Spinal cord (tissue), 10 donors: ENCODE results near the gene COL16A1. TPM values are rescaled to one million over a fixed set of nuclear protein-coding genes. Genes with fewer than 3 reads are reported as not detected.
A peak's percentile ranks its signal among the peaks of the same experiment; 100 is the strongest.

ENCODE experiments used
- DNase-seq, 6 donors: peaks; one replicate each; pipeline versions ENCODE4 v3.0.0 to v3.0.0-alpha.2; 2013 to 2015; ENCODE audit warnings: low spot score in 6 of 6, low read depth in 4 of 6
- H3K27ac ChIP-seq: one replicate; pipeline ENCODE4 v1.5.1; 2013; ENCODE audit warnings: low read depth, low read length, control low read depth
- H3K27me3 ChIP-seq: one replicate; pipeline ENCODE4 v1.6.1; 2013; ENCODE audit warnings: low read length; ENCODE audit not compliant: control insufficient read depth, insufficient read depth
- H3K36me3 ChIP-seq: one replicate; pipeline ENCODE4 v1.6.1; 2013; ENCODE audit warnings: low read length; ENCODE audit not compliant: control insufficient read depth, insufficient read depth
- H3K4me1 ChIP-seq: one replicate; pipeline ENCODE4 v1.6.1; 2013; ENCODE audit warnings: low read length; ENCODE audit not compliant: control insufficient read depth, insufficient read depth
- H3K4me3 ChIP-seq: one replicate; pipeline ENCODE4 v1.5.1; 2013; ENCODE audit warnings: low read depth, low read length, control low read depth
- H3K9me3 ChIP-seq: one replicate; pipeline ENCODE4 v1.6.1; 2013; ENCODE audit warnings: low read length; ENCODE audit not compliant: control insufficient read depth, insufficient read depth
- WGBS: methylation state at CpG from one replicate; pipeline ENCODE4 v1.1.5; 2013; ENCODE audit warnings: missing lambda C conversion rate; ENCODE audit not compliant: insufficient coverage; 5-methylcytosine and 5-hydroxymethylcytosine counted together
- polyA plus RNA-seq, 2 donors: library from polyadenylated mRNA; unstranded; fragments of 120-200 nt; gene quantifications; one replicate each; pipeline ENCODE4 v1.2.1, GENCODE V29; 2013; ENCODE audit not compliant: insufficient read length in 2 of 2
- total RNA-seq, 2 donors: library from RNA; depleted of rRNA in 1 of 2; stranded (reverse); fragments of 120-200 nt in 1 of 2; fragments of >200 nt in 1 of 2; gene quantifications; one replicate each; pipeline versions ENCODE4 v1.2.3 to v1.2.4, GENCODE V29; 2013 to 2014
- donor health status: healthy.

The COL16A1 gene
- total and polyA plus RNA-seq, 4 donors = 60.6 to 178 (median 135) TPM

- Histone ChIP-seq H3K9me3 (no peaks in the 10 kb centered on the region), H3K27me3 (no peaks in the 10 kb centered on the region), H3K36me3 (peaks cover 60% of the 10 kb centered on the region), H3K27ac (peak overlapping the region; percentile 74), H3K4me3 (no peak overlapping the region), H3K4me1 (peaks cover 61% of the 10 kb centered on the region)
- no peak for DNase-seq
- WGBS = 20% methylated on average over 7 of the region's 7 CpGs
Observed at GRCh38 chr1:31746687-31747086, 42.9 kb upstream of the COL16A1 start.

- Histone ChIP-seq H3K9me3 (no peaks in the 10 kb centered on the region), H3K36me3 (peaks cover 66% of the 10 kb centered on the region), H3K27ac (peak overlapping the region; percentile 74), H3K27me3 (no peaks in the 10 kb centered on the region), H3K4me3 (no peak overlapping the region), H3K4me1 (peaks cover 61% of the 10 kb centered on the region)
- WGBS = 30% methylated on average over 15 of the region's 15 CpGs
- peak in 2 of 6 donors; percentile 92 to 93 for DNase-seq
Observed at GRCh38 chr1:31745946-31746670, 42.3 kb upstream of the COL16A1 start.

- Histone ChIP-seq H3K27me3 (no peaks in the 10 kb centered on the region), H3K27ac (peak overlapping the region; percentile 74), H3K4me3 (no peak overlapping the region), H3K36me3 (peaks cover 68% of the 10 kb centered on the region), H3K4me1 (peaks cover 53% of the 10 kb centered on the region), H3K9me3 (no peaks in the 10 kb centered on the region)
- DNase-seq = peak in 2 of 6 donors; percentile 75 to 76
- 35% methylated on average over 4 of the region's 4 CpGs for WGBS
Observed at GRCh38 chr1:31745096-31745945, 41.5 kb upstream of the COL16A1 start.

DNA sequence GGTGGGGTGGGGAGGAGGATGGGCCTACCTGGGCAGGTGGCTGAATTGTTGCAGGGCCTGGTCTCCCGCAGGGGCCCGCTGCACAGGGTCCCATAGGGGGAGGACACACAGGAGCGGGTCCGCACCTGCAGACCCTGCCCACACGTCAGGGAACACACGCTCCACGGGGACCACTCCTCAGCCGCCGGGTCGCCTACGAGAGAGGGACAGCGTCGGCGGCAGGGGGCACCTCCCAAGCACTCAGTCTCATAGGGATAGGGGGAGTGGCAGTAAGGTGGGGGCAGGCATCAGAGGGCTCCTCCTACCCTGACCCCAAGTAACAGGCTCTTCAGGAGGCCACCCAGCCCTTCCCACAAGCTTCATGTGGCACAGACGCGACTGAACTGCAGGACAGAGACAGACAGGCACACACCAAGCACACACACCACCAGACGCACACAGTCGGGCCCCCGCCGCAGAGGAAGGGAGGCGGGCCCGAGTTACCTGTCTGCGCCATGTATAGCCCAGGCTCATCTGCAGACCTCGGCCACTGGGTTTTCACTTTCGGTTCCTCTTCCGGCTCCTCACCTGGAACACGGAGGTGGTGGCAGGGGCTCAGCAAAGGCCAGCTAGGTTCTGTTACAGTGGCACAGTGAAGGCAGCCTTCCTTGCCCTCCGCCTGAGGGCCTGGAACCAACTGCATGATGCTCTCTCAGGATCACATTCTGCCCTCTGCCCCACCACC lies 40.5 kb upstream of the COL16A1 start:
- peaks cover 50% of the 10 kb centered on the region for H3K4me1 ChIP-seq
- no peak for DNase-seq
- 89% methylated on average over 17 of the region's 28 CpGs for WGBS
- no peak overlapping the region for H3K4me3 ChIP-seq
- H3K27me3 ChIP-seq = no peaks in the 10 kb centered on the region
- H3K9me3 ChIP-seq = no peaks in the 10 kb centered on the region
- H3K27ac ChIP-seq = no peak overlapping the region
- peaks cover 75% of the 10 kb centered on the region for H3K36me3 ChIP-seq

- Histone ChIP-seq H3K27ac (no peak overlapping the region), H3K4me3 (no peak overlapping the region), H3K4me1 (peaks cover 46% of the 10 kb centered on the region), H3K27me3 (no peaks in the 10 kb centered on the region), H3K36me3 (peaks cover 79% of the 10 kb centered on the region), H3K9me3 (no peaks in the 10 kb centered on the region)
- 80% methylated on average over 30 of the region's 32 CpGs for WGBS
- DNase-seq = no peak
Observed at GRCh38 chr1:31742462-31743212, 38.8 kb upstream of the COL16A1 start.

- 37% methylated on average over 11 of the region's 12 CpGs for WGBS
- Histone ChIP-seq H3K27me3 (no peaks in the 10 kb centered on the region), H3K9me3 (no peaks in the 10 kb centered on the region), H3K36me3 (peaks cover 95% of the 10 kb centered on the region), H3K4me3 (no peak overlapping the region), H3K27ac (no peak overlapping the region), H3K4me1 (peaks cover 18% of the 10 kb centered on the region)
- DNase-seq = no peak
Observed at GRCh38 chr1:31739346-31739745, 35.5 kb upstream of the COL16A1 start.

DNA sequence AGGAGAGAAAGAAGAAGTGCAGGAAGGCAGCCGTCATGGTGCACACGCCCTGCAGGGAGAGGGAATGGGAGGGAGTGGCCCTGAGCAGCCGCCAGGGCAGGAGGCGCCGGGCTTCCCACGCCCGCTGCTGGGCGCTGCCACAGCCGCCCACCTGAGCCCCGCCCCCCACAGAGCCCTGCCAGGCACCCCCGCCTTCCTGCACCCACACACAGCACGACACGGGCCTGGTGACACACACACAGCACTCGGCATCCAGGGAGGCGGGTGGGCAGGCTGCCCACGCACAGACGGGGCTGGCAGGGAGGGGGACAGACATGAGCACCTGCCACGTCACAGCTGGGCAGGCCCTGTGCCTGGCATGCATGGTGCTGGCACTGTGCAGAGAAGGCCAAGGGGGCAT lies 32.9 kb upstream of the COL16A1 start:
- Histone ChIP-seq H3K27ac (no peak overlapping the region), H3K4me3 (no peak overlapping the region), H3K4me1 (peaks cover 22% of the 10 kb centered on the region), H3K9me3 (no peaks in the 10 kb centered on the region), H3K27me3 (no peaks in the 10 kb centered on the region), H3K36me3 (peaks cover 96% of the 10 kb centered on the region)
- 63% methylated on average over 12 of the region's 18 CpGs for WGBS
- peak in 1 of 6 donors; percentile 63 for DNase-seq

GRCh38 chr1:31735571-31735970 lies 31.8 kb upstream of the COL16A1 start:
- H3K4me1 ChIP-seq = peaks cover 20% of the 10 kb centered on the region
- H3K36me3 ChIP-seq = peaks cover 96% of the 10 kb centered on the region
- no peaks in the 10 kb centered on the region for H3K9me3 ChIP-seq
- WGBS = 95% methylated on average over 7 of the region's 10 CpGs
- no peak overlapping the region for H3K27ac ChIP-seq
- DNase-seq = no peak
- H3K27me3 ChIP-seq = no peaks in the 10 kb centered on the region
- no peak overlapping the region for H3K4me3 ChIP-seq

DNA sequence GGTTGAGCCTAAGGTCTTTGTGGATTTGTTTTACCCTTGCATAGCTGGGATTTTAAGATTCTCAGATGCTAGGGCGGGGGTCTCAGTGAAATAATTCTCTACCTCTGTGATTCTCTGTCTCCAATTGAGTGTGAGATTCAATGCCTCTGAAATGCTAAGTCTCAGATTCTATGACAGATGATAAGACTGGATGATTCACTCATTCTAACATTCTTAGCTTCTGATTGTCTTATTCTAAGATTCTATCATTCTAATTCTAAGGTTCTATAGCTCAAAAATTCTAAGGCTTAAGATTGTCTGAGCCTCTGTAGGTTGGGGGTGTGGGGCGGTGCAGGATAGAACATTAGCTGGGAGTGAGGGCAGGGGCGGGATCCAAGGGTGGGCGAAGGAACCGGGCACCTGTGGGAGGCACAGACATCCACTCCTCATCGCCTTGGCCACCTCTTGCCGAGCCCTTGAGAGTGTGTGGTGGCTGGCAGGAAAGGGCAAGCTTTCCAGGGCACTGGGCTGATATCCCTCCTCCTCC lies 30.8 kb upstream of the COL16A1 start:
- H3K9me3 ChIP-seq = no peaks in the 10 kb centered on the region
- H3K27me3 ChIP-seq = no peaks in the 10 kb centered on the region
- no CpG with 5 or more reads among the region's 7 CpGs for WGBS
- DNase-seq = no peak
- peaks cover 20% of the 10 kb centered on the region for H3K4me1 ChIP-seq
- peaks cover 96% of the 10 kb centered on the region for H3K36me3 ChIP-seq
- no peak overlapping the region for H3K27ac ChIP-seq
- H3K4me3 ChIP-seq = no peak overlapping the region
